ENCODE data around the gene TMEM225B.

GRCh38 chr7:99642027-99642426 lies 44.0 kb downstream of the TMEM225B start:
- TF ChIP-seq EZH2 (IDR thresholded peaks at IDR 0.05; ENCODE audit: borderline replicate concordance, insufficient read depth, low read length, poor library complexity, severe bottlenecking) (no peak), CTCF (IDR thresholded peaks at IDR 0.05; ENCODE audit: poor library complexity, severe bottlenecking) (no peak), REST (IDR thresholded peaks at IDR 0.05; ENCODE audit: borderline replicate concordance) (no peak)
